RPMI8226 (cell line): Measurements from ENCODE around the gene SNX4.
"Not testable (repeated sequence)": the region's sequence is repeated elsewhere in the genome, so short reads cannot be mapped to it uniquely, and the experiment has no call there.

Source experiments
- DNase-seq: peaks from one replicate; pipeline ENCODE4 v3.0.0-alpha.2; 2015

SNX4 gene

GRCh38 chr3:125519678-125520562 lies at the start of gene SNX4:
TSS of gene SNX4 (minus strand) at chr3:125520202. CDS start at chr3:125520172, 30 bp downstream.
- DNase-seq: peak; percentile 92

- no peak for DNase-seq
Observed at GRCh38 chr3:125556314-125556713, 36.3 kb upstream of the SNX4 start.

DNA sequence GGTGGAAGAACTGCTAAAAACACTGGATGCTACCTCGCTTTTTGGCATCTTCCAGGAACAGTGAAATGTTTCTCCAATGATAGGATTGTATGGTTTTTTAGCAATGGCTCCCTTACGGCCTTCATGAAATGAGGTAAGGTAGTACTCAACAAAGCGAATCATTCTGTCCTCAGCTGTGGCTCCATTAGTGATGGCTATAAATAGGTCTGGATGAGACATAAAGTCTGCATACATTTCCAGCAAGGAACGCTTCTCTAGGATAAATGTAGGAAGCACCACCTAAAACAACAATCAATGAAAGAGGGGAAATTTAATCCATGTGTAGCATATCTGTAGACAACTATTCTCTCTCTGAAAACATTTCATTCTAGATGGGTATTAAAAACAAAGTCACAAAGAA lies 32.4 kb upstream of the SNX4 start:
- DNase-seq: no peak

GRCh38 chr3:125528920-125529319 lies 8.9 kb upstream of the SNX4 start:
- DNase-seq: no peak

DNA sequence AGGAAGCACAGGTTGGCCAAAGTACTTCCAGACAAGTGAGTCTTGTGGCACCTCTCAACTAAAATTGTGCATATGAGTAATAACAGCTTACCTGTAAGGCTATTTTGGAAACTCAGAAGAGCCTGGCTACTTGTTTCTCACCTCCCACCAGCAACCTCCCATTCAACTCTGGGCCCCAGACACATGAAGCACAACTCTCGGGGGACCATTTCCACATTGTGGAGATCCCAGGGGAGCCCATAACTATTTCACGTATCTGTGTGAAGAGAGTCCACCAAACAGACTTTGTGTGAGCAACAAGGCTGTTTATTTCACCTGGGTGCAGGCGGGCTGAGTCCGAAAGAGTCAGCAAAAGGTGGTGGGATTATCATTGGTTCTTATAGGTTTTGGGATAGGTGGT lies 5.2 kb upstream of the SNX4 start:
- DNase-seq: no peak

DNA sequence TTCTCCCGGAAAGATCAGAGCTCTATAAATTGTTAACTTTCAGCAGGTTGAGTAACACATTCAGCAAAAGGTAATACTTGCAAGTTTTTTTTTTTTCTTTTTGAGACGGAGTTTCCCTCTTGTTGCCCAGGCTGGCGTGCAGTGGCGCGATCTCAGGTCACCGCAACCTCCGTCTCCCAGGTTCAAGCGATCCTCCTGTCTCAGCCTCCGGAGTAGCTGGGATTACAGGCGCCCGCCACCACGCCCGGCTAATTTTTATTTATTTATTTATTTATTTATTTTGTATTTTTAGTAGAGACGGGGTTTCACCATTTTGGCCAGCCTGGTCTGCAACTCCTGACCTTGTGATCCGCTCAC lies 539 bp upstream of the SNX4 start:
- not testable (repeated sequence) for DNase-seq

DNA sequence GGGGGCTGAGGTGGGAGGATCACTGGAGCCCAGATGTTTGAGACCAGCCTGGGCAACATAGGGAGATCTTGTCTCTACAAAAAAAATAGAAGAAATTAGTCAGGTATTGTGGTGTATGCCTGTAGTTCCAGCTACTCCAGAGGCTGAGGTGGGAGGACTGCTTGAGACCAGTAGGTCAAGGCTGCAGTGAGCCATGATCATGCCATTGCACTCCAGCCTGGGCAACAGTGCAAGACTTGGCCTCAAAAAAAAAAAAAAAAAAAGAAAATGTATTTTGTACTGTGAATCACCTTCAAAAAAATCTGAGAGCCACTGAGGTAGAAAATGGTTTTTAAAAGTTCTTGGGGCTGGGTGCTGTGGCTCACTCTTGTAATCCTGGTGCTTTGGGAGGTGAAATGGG lies 4.6 kb downstream of the SNX4 start:
- DNase-seq: no peak

DNA sequence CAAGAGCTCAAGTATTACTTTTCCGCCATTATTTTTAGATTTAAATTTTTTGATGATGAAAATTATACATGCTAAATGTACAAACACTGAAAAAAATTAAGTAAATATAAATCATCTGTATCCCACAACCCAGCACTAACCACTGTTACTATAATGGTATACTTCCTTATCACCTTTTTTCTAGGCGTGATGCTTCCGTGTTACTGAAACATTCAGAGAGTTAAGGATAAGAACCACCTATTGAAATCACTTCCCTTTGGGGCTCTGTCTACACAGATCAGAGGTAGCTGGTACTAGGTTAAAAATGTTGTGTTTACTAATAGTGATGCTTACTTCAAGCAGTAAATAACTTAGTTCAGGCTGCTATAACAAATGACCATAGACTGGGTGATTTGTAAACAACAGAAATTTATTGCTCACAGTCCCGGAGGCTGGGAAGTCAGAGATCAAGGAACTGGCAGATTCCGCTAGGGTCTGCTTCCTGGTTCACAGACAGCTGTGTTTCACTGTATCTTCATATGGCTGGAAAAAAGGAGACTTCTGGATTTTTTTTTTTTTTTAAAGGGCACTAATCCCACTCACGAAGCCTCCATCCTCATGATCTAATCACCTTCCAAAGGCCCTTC lies 6.4 kb downstream of the SNX4 start:
- no peak for DNase-seq

DNA sequence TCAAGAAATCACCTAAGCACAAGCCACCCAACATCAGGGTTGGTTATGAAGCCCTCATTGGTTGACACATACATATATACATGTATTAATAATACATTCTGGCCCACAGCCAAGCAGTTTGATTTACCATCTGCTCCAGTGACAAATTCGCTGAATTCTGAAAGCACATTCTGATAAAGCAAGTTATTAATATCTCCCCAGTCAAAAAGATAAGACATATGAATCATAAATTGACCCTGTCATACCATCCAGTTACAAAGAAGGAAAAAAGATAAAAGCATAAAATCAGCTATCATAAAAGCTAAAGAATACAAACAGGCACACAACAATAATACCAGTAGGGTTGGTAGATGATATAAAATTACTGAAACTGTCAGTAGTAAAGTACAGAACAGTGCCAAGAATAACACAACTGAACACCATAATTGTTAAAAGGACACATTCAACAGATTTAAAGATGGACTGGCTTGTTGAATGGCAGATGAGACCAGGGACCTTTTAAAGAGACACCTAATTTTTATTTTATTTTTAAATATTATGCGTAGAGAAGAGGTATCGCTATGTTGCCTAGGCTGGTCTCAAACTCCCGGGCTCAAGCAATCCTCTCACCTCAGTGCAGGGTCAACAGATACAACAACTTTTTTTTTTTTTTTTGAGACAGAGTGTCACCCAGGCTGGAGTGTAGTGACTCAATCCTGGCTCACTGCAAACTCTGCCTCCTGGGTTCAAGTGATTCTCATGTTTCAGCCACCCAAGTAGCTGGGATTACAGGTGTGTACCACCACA lies 7.7 kb downstream of the SNX4 start:
- DNase-seq: peak; percentile 50

DNA sequence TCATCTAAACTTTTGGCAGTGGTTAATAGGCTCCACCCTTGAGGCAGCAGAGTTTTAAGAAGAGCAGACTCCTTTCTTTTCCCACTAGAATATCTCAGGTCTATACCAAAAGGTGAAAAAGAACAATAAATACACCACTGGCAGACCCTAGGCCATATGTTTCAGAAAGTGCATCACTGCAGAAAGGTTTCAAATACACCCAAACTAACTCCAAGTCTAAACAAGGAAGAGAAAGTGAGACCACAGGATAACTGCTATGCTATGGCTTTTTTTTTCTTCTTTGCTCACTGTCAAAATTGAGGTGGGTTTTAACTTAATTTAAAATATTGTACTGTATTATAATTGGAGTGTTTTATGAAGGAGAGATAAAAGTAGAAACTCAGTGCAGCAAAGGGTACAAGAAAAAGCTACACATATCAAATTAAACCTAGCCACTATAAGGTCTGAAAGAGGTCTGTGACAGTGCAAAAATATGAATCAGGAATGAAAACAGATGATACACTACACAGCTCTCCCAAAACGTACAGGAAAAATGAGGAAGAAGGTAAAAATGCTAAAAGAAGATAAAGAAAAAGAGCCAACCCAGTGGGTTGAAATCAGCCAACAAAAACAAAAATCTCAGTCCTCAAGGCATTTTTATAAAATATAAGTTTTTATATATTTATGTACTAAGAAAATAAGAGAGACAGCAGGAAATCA lies 8.4 kb downstream of the SNX4 start:
- peak; percentile 40 for DNase-seq

DNA sequence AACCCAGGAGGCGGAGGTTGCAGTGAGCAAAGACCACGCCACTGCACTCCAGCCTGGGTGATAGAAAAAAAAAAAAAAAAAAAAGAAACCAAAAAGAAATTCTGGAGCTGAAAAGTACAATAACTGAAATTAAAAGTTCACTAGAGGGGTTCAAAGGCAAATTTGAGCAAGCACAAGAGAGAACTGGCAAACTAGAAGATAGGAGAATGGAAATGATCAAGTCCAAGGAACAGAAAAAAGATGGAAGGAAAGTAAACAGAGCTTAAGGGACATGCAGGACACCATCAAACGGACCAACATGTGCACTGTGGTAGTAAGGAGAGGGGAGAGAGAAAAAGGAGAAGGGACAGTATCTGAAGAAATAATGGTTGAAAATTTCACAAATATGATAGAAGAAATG lies 12.9 kb downstream of the SNX4 start:
- DNase-seq: no peak

DNA sequence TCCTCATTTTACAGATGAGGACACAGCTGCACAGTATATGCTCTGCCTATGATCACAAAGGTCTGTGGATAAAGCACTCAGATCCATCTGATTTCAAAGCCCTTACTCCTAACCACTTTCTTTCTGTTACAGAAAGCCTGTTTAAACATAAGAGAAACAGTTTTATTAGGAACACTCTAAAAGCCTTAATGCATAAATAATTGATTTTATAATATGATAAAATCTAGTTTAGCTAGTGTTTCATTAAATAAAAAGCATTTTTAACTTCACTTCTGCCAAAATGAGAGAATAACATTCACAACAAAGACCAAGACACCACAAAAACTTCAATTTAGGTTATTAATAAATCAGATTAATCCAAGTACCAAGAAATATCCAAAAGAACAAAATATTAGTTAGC lies 21.4 kb downstream of the SNX4 start:
- DNase-seq: no peak

- DNase-seq: no peak
Observed at GRCh38 chr3:125496701-125497100, 23.3 kb downstream of the SNX4 start.

DNA sequence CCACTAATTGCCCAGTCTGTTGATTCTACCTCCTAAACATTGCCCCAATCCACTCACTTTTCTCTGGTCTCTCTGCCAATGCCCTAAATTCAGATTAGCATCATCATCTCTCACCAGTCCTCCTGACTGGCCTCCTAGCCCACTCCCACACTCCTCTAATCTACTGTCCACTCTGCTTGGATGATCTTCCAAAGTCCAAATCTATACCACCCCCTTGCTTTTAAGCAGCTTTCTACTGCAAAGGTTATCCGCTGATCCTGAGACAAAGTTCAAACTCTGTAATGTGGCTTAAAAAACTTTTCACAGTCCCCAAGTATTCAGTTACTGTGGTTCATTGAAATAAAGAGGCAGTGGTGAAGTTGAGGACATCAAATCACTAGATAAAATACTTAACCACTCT lies 37.6 kb downstream of the SNX4 start:
- no peak for DNase-seq

DNA sequence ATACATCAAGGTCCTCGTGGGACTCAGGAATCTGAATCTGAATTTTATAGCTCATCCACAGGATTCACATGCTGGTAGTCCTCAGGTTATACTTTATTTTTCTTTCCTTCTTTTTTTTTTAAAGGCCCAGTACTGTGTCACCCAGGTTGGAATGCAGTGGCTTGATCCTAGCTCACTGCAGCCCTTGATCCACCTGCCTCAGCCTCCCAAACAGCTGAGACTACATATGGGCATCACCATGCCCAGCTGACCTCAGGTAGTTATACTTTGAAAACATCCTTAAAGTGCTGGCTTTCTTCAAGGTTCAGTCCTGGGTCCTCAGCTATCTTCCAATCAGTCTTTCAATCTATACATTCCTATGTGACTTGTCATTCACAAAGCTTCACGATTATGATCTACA lies 38.2 kb downstream of the SNX4 start:
- DNase-seq: no peak

GRCh38 chr3:125481375-125481759 lies 38.6 kb downstream of the SNX4 start:
- not testable (repeated sequence) for DNase-seq

DNA sequence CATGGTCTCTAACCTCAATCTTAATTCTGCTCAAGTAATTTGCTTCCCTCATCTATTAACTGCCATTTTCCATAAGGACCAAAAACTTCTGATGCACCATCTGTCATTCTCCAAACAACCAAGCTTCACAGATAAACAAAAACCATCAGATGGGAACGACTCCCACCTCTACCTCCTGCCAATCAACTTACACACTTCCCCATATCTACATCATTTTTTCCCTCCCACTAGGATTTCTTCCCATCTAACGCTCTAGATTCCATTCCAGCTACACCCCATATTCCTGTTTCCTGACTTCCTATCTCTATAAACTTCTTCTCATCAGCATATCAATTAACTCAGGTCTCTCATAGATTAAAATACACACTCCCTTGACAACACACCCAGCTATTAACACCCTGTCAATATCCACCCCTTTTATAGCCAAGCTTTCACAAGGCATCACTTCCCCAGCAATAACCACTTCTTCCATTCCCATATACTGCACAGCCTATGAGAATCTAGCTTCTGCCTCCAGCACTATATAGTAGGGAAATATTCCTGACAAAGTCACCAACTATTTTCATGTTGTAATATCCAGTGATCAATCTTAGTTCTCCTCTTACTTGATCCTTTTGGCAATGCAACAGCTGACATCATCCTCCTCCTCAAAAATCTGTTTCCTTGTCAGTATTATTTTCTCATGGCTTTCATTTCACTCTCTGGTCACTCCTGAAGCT lies 39.2 kb downstream of the SNX4 start:
- no peak for DNase-seq

DNA sequence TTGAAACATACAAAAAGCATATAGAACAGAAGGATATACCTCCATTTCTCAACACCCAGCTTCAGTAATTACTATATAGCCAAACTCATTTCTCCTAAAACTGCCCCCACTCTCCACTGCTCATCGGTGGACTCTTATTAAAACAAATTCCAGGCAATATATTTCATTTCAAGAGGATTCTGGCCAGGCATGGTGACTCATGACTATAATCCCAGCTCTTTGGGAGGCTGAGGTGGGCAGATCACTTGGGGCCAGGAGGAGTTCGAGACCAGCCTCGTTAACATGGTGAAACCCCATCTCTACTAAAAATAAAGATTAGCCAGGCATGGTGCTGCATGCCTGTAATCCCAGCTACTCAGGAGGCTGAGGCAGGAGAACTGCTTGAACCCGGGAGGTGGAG lies 40.9 kb downstream of the SNX4 start:
- DNase-seq: no peak

GRCh38 chr3:125478326-125478725 lies 41.7 kb downstream of the SNX4 start:
- DNase-seq: no peak

GRCh38 chr3:125477701-125478100 lies 42.3 kb downstream of the SNX4 start:
- DNase-seq: no peak

GRCh38 chr3:125470671-125471070 lies 49.3 kb downstream of the SNX4 start:
- no peak for DNase-seq

GRCh38 chr3:125462722-125463299 lies 57.2 kb downstream of the SNX4 start:
- DNase-seq: no peak
